Activated naive CD8-positive, alpha-beta T cell (primary cell): Measurements from ENCODE around the gene CPEB3.
"Not testable (repeated sequence)": the region's sequence is repeated elsewhere in the genome, so short reads cannot be mapped to it uniquely, and the experiment has no call there.

Experiments
- H3K27ac Mint-ChIP-seq: one replicate; pipeline ENCODE4 v1.8.0; 2021; ENCODE audit warnings: mixed read lengths
- H3K27me3 Mint-ChIP-seq: one replicate; pipeline ENCODE4 v1.8.0; 2021; ENCODE audit warnings: mixed read lengths
- H3K36me3 Mint-ChIP-seq: one replicate; pipeline ENCODE4 v1.8.0; 2021; ENCODE audit warnings: mixed read lengths
- H3K4me1 Mint-ChIP-seq: one replicate; pipeline ENCODE4 v1.8.0; 2021; ENCODE audit warnings: low read depth, mixed read lengths
- H3K4me3 Mint-ChIP-seq: one replicate; pipeline ENCODE4 v1.8.0; 2021; ENCODE audit warnings: mild to moderate bottlenecking, mixed read lengths
- H3K9me3 Mint-ChIP-seq: one replicate; pipeline ENCODE4 v1.8.0; 2021; ENCODE audit warnings: low read depth, mixed read lengths

Gene CPEB3

DNA sequence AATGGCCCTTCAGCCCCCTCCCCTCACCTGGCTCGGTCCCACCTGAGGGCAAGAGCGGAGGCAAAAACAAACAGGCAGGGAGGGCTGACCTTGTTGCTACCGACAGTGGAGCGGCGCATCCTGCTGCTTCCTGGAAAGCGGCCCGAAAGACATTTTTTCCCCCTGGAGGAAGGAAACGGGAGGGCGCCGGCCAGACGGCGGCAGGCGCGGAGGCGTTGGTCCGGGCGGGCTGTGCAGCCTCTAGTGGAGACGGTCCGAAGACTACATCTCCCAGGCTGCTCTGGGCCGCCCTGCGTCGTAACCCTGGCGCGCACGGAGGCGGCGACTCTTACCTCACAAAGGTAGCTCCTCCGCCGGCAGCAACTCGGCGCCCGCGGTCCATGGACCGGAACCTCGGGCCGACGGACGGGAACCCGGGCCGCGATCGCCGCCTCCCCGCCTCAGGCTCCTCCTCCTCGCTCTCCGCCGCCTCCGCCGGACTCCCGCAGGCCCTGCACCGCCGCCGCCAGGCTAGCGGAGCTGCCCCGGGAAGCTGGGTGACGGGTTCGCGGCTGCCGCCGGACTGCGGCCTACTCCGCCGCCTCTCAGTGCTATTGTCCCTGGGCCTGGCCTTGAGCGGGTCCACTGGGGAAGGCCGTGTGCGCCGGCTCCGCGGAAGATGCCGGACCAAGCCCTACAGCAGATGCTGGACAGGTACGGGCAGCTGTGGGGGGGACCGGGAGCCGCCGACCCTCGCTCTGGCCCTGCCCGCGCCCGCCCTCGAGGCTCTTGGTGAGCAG lies at the start of gene CPEB3, which contains the start of gene MARCHF5:
TSS of gene CPEB3 (minus strand) at position 242 of the 779 bp plus-strand sequence. CDS start 50,728 bp downstream, outside the sequence.
TSS of gene MARCHF5 (plus strand) at position 331 of the 779 bp plus-strand sequence. CDS start at position 659, 328 bp downstream.
- H3K4me3 Mint-ChIP-seq: peak within 1 kb of the TSS; percentile 94
- peak within 1 kb of the TSS; percentile 82 for H3K27ac Mint-ChIP-seq
- peaks cover 28% of the 10 kb centered on the region for H3K4me1 Mint-ChIP-seq
- no peaks in the 10 kb centered on the region for H3K9me3 Mint-ChIP-seq
- peaks cover 5% of the 10 kb centered on the region for H3K36me3 Mint-ChIP-seq
- no peaks in the 10 kb centered on the region for H3K27me3 Mint-ChIP-seq

DNA sequence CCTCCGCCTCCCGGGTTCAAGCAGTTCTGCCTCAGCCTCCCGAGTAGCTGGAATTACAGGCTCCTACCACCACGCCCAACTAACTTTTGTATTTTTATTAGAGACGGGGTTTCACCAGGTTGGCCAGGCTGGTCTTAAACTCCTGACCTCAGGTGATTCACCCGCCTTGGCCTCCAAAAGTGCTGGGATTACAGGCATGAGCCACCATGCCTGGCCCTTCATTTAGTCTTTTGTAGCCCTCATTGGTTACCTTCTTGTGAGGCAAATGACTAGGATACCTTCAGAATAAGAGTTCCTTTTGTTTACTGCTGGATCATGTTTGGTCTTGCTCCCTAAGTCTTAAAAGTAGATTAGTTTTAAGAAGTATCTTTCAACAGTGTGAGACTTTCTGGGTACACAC lies 39.0 kb upstream of the CPEB3 start:
- H3K9me3 Mint-ChIP-seq, H3K36me3 Mint-ChIP-seq, H3K4me3 Mint-ChIP-seq, H3K27ac Mint-ChIP-seq, H3K27me3 Mint-ChIP-seq: not testable (repeated sequence)
- peaks cover 34% of the 10 kb centered on the region for H3K4me1 Mint-ChIP-seq

DNA sequence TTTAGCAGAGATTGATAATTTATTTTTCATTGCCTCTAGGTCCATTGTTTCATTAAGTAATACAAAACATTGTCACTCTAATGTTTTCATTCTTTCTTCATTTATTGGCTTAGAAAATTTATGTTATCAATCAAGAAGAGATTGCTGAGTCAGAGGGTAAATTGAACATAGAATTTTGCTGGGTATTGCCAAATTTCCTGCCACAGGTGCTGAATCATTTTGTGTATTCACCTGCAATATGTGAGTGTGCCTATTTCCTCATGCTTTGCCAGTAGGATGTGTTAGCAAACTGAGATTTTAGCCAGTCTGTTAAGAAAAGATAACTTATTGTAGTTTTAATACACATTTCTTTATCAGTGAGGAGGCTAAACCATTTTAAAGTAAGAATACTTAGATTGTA lies 38.1 kb upstream of the CPEB3 start:
- peaks cover 35% of the 10 kb centered on the region for H3K4me1 Mint-ChIP-seq
- H3K27me3 Mint-ChIP-seq: no peaks in the 10 kb centered on the region
- H3K4me3 Mint-ChIP-seq: no peak overlapping the region
- H3K27ac Mint-ChIP-seq: no peak overlapping the region
- H3K36me3 Mint-ChIP-seq: peaks cover 1% of the 10 kb centered on the region
- no peaks in the 10 kb centered on the region for H3K9me3 Mint-ChIP-seq

DNA sequence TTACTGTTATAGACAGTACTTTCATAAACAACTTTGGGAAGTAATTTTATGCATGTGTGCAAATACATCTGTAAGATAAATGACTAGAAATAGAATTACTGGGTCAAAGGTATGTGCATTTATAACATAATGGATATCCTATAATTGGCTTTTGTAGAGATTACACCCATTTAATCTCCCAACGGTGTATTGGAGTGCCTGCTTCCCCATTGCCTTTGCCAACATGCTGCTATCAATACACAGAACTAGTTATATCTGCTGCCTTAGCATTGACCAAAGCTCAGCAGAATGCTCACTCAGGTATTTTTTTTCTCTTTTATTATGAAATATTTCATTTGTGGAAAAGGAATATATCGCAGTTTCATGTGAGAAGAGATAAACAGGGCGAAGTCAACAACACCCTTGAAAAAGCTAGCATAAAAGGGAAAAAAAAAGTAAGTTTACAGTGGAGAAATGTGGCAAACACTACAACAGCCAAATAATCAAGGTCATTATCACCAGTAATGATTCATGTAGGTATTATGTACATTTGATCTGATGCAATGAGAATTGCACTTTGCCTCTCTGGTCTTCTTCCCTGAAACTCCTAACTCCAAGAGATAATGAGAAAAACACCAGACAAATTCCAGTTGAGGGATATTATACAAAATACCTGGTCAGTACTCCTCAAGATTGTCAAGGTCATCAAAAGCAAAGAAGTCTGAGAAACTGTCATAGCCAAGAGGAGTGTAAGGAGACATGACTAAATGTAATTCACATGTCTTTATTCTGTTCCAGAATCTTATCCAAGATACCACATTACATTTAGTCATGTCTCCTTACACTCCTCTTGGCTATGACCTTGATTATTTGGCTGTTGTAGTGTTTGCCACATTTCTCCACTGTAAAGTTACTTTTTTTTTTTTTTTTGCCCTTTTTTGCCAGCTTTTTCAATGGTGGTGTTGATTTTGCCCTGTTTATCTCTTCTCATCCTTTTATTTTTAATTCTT lies 36.9 kb upstream of the CPEB3 start:
- no peak overlapping the region for H3K4me3 Mint-ChIP-seq
- H3K9me3 Mint-ChIP-seq: no peaks in the 10 kb centered on the region
- H3K27ac Mint-ChIP-seq: no peak overlapping the region
- no peaks in the 10 kb centered on the region for H3K27me3 Mint-ChIP-seq
- peaks cover 7% of the 10 kb centered on the region for H3K36me3 Mint-ChIP-seq
- H3K4me1 Mint-ChIP-seq: peaks cover 38% of the 10 kb centered on the region

DNA sequence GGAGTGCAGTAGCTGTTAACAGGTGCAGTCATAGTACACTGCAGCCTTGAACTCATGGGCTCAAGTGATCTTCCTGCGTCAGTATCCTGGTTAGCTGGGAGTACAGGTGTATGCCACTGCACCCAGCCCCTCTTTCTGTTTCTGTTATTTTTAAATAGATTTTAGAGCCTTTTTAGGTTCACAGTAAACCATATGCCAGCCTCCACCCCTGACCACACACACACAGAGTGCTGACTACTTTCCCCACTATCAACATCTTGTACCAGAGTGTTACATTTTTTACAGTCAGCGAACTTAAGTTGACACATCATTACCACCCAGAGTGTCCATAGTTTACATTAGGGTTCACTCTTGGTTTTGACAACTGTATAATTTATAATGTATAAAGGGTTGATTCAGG lies 32.2 kb upstream of the CPEB3 start:
- H3K4me1 Mint-ChIP-seq: peaks cover 22% of the 10 kb centered on the region
- no peak overlapping the region for H3K4me3 Mint-ChIP-seq
- H3K27me3 Mint-ChIP-seq: no peaks in the 10 kb centered on the region
- H3K27ac Mint-ChIP-seq: no peak overlapping the region
- peaks cover 20% of the 10 kb centered on the region for H3K36me3 Mint-ChIP-seq
- no peaks in the 10 kb centered on the region for H3K9me3 Mint-ChIP-seq

DNA sequence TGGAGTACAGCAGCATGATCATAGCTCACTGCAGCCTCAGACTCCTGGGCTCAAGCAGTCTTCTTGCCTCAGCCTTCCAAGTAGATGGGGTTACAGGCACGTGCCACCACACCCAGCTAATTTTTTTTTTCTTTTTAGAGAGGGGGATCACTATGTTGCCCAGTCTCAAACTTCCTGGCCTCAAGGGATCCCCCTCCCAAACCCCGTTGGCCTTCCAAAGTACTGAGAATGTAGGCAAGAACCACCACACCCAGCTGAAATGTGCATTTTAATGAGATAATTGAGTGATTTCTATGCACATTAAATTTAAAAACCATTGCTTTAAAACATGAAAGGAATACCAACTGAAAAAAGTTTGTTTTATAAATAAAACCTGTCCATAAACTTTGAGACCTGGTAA lies 25.7 kb upstream of the CPEB3 start:
- no peaks in the 10 kb centered on the region for H3K27me3 Mint-ChIP-seq
- peaks cover 26% of the 10 kb centered on the region for H3K36me3 Mint-ChIP-seq
- H3K4me1 Mint-ChIP-seq: peaks cover 4% of the 10 kb centered on the region
- H3K9me3 Mint-ChIP-seq: no peaks in the 10 kb centered on the region
- H3K27ac Mint-ChIP-seq: no peak overlapping the region
- no peak overlapping the region for H3K4me3 Mint-ChIP-seq

DNA sequence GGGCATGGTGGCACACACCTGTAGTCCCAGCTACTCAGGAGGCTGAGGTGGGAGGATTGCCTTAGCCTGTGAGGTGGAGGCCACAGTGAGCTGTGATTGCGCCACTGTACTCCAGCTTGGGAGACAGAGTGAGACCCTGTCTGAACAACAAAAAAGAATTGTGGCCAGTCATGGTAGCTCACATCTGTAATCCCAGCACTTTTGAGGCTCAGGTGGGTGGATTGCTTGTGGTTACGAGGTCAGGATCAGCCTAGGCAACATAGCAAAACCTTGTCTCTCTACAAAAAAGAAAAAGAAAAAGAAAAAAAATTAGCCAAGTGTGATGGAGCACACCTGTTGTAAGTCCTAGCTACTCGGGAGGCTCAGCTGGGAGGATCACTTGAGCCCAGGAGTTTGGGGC lies 22.9 kb upstream of the CPEB3 start:
- Mint-ChIP-seq H3K27me3 (no peaks in the 10 kb centered on the region), H3K36me3 (peaks cover 15% of the 10 kb centered on the region), H3K27ac (no peak overlapping the region), H3K4me1 (peaks cover 19% of the 10 kb centered on the region), H3K9me3 (no peaks in the 10 kb centered on the region), H3K4me3 (no peak overlapping the region)

DNA sequence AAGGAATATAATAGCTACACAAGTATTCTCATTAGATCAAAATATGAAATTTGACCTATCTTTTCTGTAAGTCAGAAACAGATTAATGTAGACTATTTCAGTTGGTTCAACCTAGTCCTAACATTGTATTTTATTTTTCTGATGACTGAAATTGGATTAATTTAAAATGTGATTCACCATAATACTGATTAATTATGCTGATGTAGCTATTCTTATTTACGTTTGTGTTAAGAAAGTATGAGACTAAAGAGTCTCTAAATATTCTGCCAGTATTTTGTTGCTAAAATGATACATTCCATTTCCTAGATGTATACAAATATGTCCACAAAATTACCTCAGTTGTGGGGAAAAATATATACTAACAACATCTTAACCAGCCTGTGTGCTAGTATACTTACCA lies 18.4 kb upstream of the CPEB3 start:
- Mint-ChIP-seq H3K9me3 (no peaks in the 10 kb centered on the region), H3K27me3 (no peaks in the 10 kb centered on the region), H3K27ac (no peak overlapping the region), H3K4me3 (no peak overlapping the region), H3K36me3 (peaks cover 9% of the 10 kb centered on the region), H3K4me1 (peaks cover 34% of the 10 kb centered on the region)

DNA sequence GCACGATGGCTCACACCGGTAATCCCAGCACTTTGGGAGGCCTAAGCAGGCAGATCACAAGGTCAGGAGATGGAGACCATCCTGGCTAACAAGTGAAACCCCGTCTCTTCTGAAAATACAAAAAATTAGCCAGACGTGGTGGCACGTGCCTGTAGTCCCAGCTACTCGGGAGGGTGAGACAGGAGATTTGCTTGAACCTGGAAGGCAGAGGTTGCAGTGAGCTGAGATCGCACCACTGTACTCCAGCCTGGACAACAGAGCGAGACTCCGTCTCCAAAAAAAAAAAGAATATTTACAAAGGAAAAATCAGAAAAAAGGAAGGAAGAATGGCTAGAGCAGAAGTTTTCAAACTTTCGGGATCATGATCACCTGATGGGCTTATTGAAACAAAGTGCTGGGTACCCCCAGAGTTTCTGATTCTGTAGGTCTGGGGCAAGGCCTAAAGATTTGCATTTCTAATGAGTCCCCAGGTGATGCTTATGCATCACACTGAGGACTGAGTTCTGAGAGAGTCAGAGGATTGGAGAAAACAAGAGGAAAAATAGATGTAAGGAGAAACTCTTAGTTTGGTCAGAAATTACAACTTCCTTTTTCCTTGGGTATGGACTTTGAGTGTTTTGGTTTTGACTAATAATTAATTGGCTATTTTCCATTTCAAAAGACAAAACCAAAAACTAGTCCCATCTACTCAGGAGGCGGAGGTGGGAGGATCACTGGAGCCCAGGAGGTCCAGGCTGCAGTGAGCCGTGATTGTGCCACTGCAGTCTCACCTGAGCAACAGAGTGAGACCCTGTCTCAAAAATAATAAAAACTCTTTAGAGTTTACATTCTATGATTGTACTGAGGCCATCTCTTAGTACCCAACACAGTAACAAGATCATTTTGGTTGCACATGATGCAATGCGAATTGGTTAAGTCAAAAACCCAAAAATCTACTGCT lies 14.5 kb upstream of the CPEB3 start:
- no peak overlapping the region for H3K27ac Mint-ChIP-seq
- H3K9me3 Mint-ChIP-seq: no peaks in the 10 kb centered on the region
- no peaks in the 10 kb centered on the region for H3K27me3 Mint-ChIP-seq
- H3K4me1 Mint-ChIP-seq: peaks cover 50% of the 10 kb centered on the region
- no peak overlapping the region for H3K4me3 Mint-ChIP-seq
- H3K36me3 Mint-ChIP-seq: no peaks in the 10 kb centered on the region

DNA sequence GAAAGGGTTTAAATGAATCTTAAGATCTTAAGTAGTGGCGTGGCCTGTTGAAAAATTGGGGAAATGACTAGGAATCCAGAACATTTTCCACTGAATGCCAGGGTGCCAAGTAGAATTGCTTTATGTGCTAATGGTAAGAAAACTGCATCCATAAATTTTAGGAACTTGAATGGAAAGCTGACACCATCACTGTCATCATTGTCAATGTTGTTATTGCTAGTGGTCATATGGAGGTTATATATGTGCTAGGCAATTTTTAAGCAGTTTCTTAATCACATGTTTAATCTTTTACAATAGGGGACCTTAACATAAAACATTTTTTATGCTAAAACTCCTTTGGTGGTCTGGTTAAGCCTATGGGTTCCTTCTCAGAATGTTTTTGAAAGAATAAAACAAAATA lies 13.2 kb upstream of the CPEB3 start:
- peak overlapping the region; percentile 28 for H3K4me3 Mint-ChIP-seq
- peaks cover 58% of the 10 kb centered on the region for H3K4me1 Mint-ChIP-seq
- no peaks in the 10 kb centered on the region for H3K27me3 Mint-ChIP-seq
- no peaks in the 10 kb centered on the region for H3K36me3 Mint-ChIP-seq
- H3K27ac Mint-ChIP-seq: peak overlapping the region; percentile 36
- H3K9me3 Mint-ChIP-seq: no peaks in the 10 kb centered on the region

DNA sequence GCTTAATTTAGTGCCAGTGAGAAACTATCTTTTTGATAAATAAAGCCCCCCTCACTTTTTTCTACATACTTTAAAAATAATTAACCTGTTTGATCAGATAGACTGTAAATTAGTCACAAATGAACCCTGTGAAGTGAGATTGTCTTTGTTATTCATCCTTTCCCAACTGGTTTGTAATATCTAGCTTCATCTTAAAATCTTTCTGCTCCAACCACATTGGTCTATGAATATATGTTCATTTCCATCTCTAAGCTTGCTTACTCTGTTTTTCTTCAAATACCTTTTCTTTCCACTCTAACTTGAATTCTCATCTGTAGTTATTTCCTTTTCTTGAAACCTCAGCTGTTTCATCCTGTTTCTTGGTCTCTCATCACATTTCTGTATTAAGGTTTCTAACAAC lies 12.2 kb upstream of the CPEB3 start:
- peak overlapping the region; percentile 77 for H3K27ac Mint-ChIP-seq
- no peaks in the 10 kb centered on the region for H3K27me3 Mint-ChIP-seq
- peak overlapping the region; percentile 2 for H3K4me3 Mint-ChIP-seq
- no peaks in the 10 kb centered on the region for H3K9me3 Mint-ChIP-seq
- H3K36me3 Mint-ChIP-seq: peaks cover 2% of the 10 kb centered on the region
- H3K4me1 Mint-ChIP-seq: peaks cover 60% of the 10 kb centered on the region

DNA sequence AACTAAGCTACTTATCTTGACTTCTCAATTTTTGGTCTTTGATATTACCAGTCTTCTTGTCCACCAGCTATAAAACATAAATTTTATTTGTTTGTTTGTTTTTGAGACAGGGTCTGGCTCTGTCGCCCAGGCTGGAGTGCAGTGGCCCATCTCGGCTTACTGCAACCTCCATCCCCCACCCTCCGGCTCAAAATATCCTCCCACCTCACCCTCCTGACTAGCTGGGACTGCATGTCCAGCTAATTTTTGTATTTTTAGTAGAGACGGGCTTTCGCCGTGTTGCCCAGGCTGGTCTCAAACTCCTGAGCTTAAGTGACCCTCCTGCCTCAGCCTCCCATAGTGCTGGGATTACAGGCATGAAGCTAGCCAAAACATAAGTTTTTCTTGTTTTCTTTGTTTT lies 7.6 kb upstream of the CPEB3 start:
- H3K9me3 Mint-ChIP-seq: no peaks in the 10 kb centered on the region
- no peak overlapping the region for H3K4me3 Mint-ChIP-seq
- H3K27me3 Mint-ChIP-seq: no peaks in the 10 kb centered on the region
- peaks cover 12% of the 10 kb centered on the region for H3K36me3 Mint-ChIP-seq
- no peak overlapping the region for H3K27ac Mint-ChIP-seq
- H3K4me1 Mint-ChIP-seq: peaks cover 63% of the 10 kb centered on the region

DNA sequence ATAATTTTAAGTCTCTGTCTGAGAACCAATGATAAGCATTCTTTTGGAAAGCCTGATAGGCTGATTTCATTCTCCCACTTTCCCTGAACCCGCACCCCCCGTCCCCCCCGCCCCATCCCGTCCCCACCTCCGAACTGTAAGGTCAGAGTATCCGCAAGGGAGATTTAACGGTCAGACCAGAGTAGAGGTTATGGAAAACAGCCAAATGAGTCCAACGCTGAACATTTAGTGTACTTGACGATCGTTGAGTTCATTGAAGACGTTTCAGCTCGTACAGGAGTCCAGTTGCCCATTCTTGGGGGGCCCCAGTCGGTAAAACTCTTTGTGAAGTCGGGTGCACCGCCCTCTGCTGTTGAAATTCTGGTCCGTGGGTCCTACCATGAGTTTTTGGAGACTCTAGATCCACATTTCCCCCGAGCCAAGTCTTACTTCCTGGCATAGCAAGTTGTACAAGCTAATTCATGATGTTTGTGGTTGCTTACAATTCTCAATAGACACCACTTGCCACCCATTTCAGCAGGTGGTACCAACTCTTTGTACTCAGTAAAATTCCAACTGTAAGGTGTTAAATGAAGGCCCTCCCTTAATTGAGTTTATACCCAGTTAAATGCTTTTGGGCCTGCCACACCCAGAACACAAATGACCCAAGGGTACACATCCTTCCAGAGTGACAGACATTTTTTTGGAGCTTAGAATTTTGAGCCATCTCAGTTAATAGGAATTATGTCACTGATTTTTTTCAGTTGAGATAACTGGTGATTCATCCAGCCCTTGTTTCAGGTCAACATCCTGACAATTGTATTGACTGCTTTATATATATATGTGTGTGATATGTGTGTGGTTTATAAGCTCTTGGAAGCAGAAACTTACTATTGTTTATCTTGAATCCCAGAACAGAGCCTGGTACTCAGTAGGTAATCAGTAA lies 1.3 kb upstream of the CPEB3 start:
- H3K27ac Mint-ChIP-seq: peak overlapping the region; percentile 82
- peak overlapping the region; percentile 94 for H3K4me3 Mint-ChIP-seq
- no peaks in the 10 kb centered on the region for H3K27me3 Mint-ChIP-seq
- no peaks in the 10 kb centered on the region for H3K9me3 Mint-ChIP-seq
- H3K4me1 Mint-ChIP-seq: peaks cover 35% of the 10 kb centered on the region
- peaks cover 9% of the 10 kb centered on the region for H3K36me3 Mint-ChIP-seq

DNA sequence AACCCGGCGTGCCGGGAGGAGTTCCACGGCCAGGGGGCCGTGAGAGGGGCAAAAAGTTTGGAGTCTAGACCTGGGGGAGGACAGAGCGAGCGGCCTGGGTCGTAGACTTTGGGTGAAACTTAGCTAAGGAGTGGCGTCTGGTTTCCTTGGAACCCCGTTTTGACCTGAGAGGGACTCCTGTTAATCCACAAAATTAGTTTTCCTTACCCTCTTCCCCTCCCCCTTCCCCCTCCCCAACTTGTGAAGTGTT lies 663 bp upstream of the CPEB3 start:
- H3K27ac Mint-ChIP-seq: peak overlapping the region; percentile 82
- no peaks in the 10 kb centered on the region for H3K9me3 Mint-ChIP-seq
- H3K4me3 Mint-ChIP-seq: peak overlapping the region; percentile 94
- H3K36me3 Mint-ChIP-seq: peaks cover 7% of the 10 kb centered on the region
- H3K27me3 Mint-ChIP-seq: no peaks in the 10 kb centered on the region
- H3K4me1 Mint-ChIP-seq: peaks cover 31% of the 10 kb centered on the region
